ENCODE data around the gene PTPN9. TPM values are rescaled to one million over a fixed set of nuclear protein-coding genes. Genes with fewer than 3 reads are reported as not detected.
A peak's percentile ranks its signal among the peaks of the same experiment; 100 is the strongest.
"Not testable (repeated sequence)": the region's sequence is repeated elsewhere in the genome, so short reads cannot be mapped to it uniquely, and the experiment has no call there.

Gene PTPN9
- total RNA-seq, 2 donors from 2014 or later, result 19.6 to 20.9 TPM

- Histone ChIP-seq H3K36me3 (no peaks in the 10 kb centered on the region), H3K4me3 (peak within 1 kb of the TSS; percentile 90), H3K27me3 (replicated peaks; ENCODE audit: insufficient read depth) (no peaks in the 10 kb centered on the region), H3K4me1 (ENCODE audit: control insufficient read depth in 1 of 2, low read depth in 2 of 2) (peaks cover 16 to 31% of the 10 kb centered on the region in 2 donors), H3K27ac (peak within 1 kb of the TSS; percentile 96 to 99), H3K9me3 (no peaks in the 10 kb centered on the region)
- ATAC-seq (ENCODE audit: insufficient number of reproducible peaks, low FRiP score, low read depth) (peak; percentile 62), DNase-seq (ENCODE audit: low spot score) (peak; percentile 99)
- TF ChIP-seq, protein P1, sequence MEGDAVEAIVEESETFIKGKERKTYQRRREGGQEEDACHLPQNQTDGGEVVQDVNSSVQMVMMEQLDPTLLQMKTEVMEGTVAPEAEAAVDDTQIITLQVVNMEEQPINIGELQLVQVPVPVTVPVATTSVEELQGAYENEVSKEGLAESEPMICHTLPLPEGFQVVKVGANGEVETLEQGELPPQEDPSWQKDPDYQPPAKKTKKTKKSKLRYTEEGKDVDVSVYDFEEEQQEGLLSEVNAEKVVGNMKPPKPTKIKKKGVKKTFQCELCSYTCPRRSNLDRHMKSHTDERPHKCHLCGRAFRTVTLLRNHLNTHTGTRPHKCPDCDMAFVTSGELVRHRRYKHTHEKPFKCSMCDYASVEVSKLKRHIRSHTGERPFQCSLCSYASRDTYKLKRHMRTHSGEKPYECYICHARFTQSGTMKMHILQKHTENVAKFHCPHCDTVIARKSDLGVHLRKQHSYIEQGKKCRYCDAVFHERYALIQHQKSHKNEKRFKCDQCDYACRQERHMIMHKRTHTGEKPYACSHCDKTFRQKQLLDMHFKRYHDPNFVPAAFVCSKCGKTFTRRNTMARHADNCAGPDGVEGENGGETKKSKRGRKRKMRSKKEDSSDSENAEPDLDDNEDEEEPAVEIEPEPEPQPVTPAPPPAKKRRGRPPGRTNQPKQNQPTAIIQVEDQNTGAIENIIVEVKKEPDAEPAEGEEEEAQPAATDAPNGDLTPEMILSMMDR (IDR thresholded peaks at IDR 0.05), result no peak
Measured at GRCh38 chr15:75451674-75452363, 127.3 kb downstream of the PTPN9 start, which contains the start of gene SIN3A. Gene SIN3A, minus strand, starts transcription at chr15:75451690. Its CDS starts 21,315 bp downstream, at chr15:75430375.

GRCh38 chr15:75451202-75451673, 127.9 kb downstream of the PTPN9 start:
- H3K36me3 ChIP-seq, result no peaks in the 10 kb centered on the region
- no peaks in the 10 kb centered on the region for H3K27me3 ChIP-seq (replicated peaks; ENCODE audit: insufficient read depth)
- no peaks in the 10 kb centered on the region for H3K9me3 ChIP-seq
- peak overlapping the region; percentile 90 for H3K4me3 ChIP-seq
- H3K27ac ChIP-seq, result peak overlapping the region; percentile 96 to 99
- TF ChIP-seq, protein P1 (IDR thresholded peaks at IDR 0.05), result no peak
- ATAC-seq (ENCODE audit: insufficient number of reproducible peaks, low FRiP score, low read depth), result no peak
- H3K4me1 ChIP-seq (ENCODE audit: control insufficient read depth in 1 of 2, low read depth in 2 of 2), result peaks cover 15 to 25% of the 10 kb centered on the region in 2 donors
- no peak for DNase-seq (ENCODE audit: low spot score)

DNA sequence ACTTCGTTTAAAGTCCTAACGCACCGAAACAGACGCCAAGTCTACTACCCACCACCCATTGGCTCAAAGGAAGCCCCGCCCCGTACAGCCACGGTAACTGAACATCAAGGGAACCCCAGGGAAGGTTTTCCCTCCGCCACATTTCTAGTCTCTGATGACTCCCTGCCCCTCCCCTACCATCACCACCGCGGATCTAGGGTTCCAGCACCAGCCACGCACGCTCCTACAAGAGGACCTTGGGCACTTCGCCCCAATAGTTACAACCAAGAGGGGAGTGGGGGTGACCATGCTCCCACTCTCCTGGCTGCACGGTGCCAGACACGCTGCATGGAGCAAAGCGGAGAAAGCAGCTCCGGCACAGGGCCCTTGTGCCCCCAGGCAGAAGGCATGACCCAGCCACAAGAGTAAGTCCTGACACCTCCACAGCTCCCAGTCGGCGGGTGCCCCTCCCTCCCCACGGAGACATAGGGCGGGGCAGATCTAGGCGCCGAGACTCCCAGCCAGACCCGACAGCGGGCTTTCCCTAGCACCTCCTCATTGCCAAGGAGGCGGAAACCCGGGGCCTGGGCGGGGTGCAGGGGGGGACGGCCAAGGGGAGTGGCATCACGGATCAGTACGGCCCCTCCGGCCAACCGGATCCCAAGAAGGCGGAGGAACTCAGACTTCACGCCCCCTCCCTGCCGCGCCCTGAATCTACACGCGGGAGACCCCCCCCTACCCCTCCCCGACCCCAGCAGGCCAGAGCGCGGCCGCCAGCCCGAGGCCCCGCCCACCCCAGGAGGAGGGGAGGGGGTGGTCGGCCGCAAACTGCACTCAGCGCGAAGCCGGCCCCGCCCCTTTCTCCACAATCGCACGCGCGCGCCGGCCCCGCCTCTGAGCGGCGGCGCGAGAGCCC, 128.6 kb downstream of the PTPN9 start:
- peak overlapping the region; percentile 70 to 99 for H3K27ac ChIP-seq
- TF ChIP-seq, protein P1 (IDR thresholded peaks at IDR 0.05), result no peak
- H3K27me3 ChIP-seq (replicated peaks; ENCODE audit: insufficient read depth), result no peaks in the 10 kb centered on the region
- ATAC-seq (ENCODE audit: insufficient number of reproducible peaks, low FRiP score, low read depth) (no peak), DNase-seq (ENCODE audit: low spot score) (peak; percentile 92)
- H3K4me3 ChIP-seq, result peak overlapping the region; percentile 90
- peaks cover 13 to 23% of the 10 kb centered on the region in 2 donors for H3K4me1 ChIP-seq (ENCODE audit: control insufficient read depth in 1 of 2, low read depth in 2 of 2)
- no peaks in the 10 kb centered on the region for H3K9me3 ChIP-seq
- H3K36me3 ChIP-seq, result no peaks in the 10 kb centered on the region

GRCh38 chr15:75449585-75450306, 129.4 kb downstream of the PTPN9 start:
- Histone ChIP-seq H3K36me3 (no peaks in the 10 kb centered on the region), H3K9me3 (no peaks in the 10 kb centered on the region), H3K4me1 (ENCODE audit: control insufficient read depth in 1 of 2, low read depth in 2 of 2) (peaks cover 13 to 23% of the 10 kb centered on the region in 2 donors), H3K27me3 (replicated peaks; ENCODE audit: insufficient read depth) (no peaks in the 10 kb centered on the region), H3K27ac (no peak overlapping the region), H3K4me3 (peak overlapping the region; percentile 90)
- no peak for DNase-seq (ENCODE audit: low spot score)
- TF ChIP-seq, protein P1 (IDR thresholded peaks at IDR 0.05), result no peak
- no peak for ATAC-seq (ENCODE audit: insufficient number of reproducible peaks, low FRiP score, low read depth)

DNA sequence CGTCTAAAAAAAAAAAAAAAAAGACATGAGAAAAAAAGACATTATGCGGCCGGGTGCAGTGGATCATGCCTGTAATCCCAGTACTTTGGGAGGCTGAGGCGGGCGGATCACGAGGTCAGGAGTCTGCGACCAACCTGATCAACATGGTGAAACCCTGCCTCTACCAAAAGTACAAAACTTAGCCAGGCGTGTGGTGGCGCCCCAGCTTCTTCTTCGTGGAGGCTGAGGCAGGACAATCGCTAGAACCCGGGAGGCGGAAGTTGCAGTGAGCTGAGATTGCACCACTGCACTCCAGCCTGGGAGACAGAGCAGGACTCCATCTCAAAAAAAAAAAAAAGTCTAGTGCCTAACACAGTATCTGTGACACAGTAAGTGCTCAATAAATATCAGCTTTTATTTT, 130.9 kb downstream of the PTPN9 start:
- not testable (repeated sequence) for DNase-seq (ENCODE audit: low spot score); H3K36me3 ChIP-seq; H3K4me3 ChIP-seq; H3K27ac ChIP-seq; H3K27me3 ChIP-seq (replicated peaks; ENCODE audit: insufficient read depth); H3K9me3 ChIP-seq; ATAC-seq (ENCODE audit: insufficient number of reproducible peaks, low FRiP score, low read depth)
- peaks cover 16 to 29% of the 10 kb centered on the region in 2 donors for H3K4me1 ChIP-seq (ENCODE audit: control insufficient read depth in 1 of 2, low read depth in 2 of 2)

Measured in thoracic aorta (tissue), 2 donors.